Amniotic stem cell (primary cell): Measurements from ENCODE around the gene SH3GL1.
"Not testable (repeated sequence)": the region's sequence is repeated elsewhere in the genome, so short reads cannot be mapped to it uniquely, and the experiment has no call there.

Experiments used
- DNase-seq: peaks from one replicate; lab custom pipeline; 2025; lab: John Stamatoyannopoulos, UW

The SH3GL1 gene

DNA sequence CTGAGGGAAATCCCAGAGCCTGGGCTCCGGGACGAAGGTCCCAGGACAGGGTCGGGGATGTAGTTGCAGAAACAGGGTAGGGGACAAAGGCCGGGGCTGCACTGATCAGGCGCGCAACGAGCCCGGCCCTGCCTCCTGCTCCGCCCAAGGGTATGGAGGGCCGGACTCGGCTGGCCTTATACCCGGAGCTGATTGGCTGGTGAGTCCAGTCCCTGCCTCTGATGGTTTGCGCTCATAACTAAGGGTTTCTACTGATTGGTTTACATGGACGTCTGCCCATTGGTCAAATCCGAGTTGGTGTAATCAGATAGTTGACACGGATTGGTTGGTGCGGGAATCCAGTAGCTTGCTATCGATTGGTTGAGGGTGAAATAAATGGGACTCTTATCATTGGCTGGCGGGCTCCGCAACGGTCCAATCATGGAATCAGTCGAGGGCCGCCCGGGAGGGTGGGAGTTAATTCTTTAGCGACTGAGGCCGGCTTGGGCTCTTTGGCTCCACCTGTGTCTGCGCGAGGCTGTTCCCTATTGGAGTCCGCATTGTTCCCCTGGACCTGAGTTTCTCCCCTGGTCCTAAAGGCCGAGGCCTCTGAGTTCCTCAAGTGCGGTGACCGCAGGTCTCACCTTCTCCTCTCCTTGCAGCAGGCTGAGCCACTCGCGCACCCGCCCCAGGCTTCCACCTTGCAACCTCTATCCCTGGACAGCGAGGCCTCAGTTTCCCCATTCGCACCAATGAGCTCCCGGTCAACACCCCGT lies 57.6 kb downstream of the SH3GL1 start:
- DNase-seq, result peak; percentile 98

- DNase-seq, result no peak
Observed at GRCh38 chr19:4342314-4342614, 58.1 kb downstream of the SH3GL1 start.

DNA sequence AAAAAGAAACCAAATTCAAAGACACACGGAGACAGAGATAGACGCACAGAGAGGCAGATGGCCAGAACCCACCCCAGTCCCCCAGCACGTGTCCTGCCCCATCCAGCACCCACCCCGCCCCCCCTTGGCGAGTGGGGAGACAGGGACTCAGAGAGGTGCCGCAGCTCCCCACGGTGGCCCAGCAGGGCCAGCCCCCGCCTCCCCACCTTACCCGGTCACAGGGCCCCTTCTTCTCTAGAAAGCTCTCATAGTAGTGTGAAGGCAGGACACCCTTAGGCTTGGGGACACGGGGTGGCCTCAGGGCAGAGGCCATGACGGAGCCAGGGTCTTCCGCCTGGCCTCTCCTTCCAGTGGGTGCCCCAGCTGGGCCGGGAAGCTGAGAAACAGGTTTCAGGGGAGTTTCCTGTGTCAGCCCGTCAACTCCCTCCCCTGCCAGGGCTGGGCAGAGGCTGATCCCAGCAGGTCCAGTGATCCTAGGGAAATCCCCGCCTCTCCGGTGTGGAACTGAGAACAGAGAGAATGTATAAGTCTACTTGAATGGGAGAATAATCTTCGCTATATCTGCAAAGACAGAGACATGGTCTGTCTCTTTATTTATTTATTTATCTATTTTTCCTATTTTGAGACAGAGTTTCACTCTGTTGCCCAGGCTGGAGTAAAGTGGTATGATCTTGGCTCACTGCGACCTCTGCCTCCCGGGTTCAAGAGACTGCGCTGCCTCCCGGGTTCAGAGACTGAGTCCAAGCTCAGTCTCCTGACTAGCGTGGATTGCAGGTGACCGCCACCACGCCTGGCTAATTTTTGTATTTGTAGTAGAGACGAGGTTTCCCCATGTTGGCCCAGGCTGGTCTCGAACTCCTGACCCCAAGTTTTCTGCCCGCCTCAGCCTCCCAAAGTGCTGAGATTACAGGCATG lies 61.6 kb downstream of the SH3GL1 start, which contains the start of gene STAP2:
Gene STAP2 (minus strand): TSS at position 387 of the 915 bp plus-strand sequence. CDS start 74 bp downstream, at position 313.
- no peak for DNase-seq

GRCh38 chr19:4337906-4338440 lies 62.4 kb downstream of the SH3GL1 start:
- no peak for DNase-seq

DNA sequence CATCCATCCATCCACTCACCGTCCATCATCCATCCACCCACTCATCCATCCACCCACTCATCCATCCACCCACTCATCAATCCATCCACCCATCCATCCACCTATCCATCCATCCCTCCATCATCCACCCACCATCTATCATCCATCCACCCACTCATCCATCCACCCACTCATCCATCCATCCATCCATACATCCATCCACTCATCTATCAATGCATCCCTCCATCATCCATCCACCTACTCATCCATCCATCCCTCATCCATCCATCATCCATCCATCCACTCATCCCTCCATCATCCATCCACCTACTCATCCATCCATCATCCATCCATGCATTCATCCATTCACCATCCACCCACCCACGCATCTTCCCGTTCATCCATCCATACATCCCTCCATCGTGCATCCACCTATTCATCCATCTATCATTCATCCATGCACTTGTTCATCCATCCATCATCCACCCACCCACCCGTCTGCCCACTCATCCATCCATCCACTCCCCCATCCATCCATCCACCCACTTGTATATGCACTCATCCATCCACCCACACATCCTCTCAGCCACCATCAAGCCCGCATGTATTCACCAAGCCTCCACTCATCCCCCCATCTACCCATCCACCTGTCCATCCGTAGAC lies 65.3 kb downstream of the SH3GL1 start:
- DNase-seq, result no peak

- DNase-seq, result no peak
Observed at GRCh38 chr19:4329858-4330257, 70.5 kb downstream of the SH3GL1 start.

DNA sequence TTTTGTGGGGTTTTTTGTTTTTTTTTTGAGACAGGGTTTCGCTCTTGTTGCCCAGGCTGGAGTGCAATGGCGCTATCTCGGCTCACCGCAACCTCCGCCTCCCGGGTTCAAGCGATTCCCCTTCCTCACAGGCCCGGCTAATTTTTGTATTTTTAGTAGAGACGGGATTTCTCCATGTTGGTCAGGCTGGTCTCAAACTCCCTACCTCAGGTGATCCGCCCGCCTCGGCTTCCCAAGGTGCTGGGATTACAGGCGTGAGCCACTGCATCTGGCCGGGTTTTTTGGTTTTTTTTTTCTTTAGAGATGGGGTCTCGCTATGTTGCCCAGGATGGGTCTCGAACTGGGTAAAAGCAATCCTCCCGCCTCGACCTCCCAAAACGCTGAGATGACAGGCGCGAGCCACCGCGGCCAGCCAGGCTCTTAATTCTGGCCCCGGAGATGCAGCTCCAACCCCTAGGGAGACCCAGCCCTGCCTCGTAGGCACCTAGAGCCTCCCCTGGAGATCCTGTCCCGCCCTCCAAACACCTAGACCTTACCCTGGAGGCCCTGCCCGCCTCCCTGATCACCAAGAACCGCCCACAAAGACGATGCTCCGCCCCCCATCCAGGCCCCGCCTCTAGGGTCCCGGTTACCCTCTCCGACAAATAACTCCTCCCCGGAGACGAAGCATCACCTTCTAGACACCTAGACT lies 71.2 kb downstream of the SH3GL1 start:
- DNase-seq, result not testable (repeated sequence)

DNA sequence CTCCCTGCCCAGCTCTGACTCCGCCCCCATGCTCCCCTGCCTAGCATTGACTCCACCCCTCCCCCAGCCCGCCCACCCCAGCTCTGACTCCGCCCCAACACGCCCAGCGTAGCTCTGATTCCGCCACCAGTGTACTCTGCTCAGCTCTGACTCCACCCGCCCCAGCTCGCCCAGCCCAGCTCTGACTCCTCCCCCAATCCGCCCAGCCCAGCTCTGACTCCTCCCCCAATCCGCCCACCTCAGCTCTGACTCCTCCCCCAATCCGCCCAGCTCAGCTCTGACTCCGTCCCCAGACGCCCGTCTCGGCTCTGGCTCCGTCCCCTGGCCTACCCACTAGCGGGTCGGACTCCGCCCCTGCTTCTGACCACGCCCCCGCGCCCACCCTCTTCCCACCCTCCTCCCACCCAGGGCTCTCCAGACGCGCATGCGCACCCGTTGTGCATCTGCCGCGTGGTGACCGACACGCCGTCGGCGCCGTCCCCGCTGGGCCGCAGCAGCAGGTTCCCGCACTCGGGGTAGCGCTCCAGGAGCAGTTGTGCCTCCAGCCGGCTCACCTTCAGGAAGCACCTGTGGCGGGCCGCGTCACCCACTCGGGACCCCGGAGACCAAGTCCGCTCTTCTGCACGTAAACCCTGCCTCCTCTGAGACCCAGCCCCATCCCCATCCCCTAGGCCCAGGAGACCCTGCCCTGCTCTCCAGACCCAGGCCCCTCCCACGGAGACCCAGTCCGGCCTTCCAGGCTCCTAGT lies 71.9 kb downstream of the SH3GL1 start:
- DNase-seq, result peak; percentile 93

GRCh38 chr19:4327877-4328242 lies 72.5 kb downstream of the SH3GL1 start:
- DNase-seq, result no peak

DNA sequence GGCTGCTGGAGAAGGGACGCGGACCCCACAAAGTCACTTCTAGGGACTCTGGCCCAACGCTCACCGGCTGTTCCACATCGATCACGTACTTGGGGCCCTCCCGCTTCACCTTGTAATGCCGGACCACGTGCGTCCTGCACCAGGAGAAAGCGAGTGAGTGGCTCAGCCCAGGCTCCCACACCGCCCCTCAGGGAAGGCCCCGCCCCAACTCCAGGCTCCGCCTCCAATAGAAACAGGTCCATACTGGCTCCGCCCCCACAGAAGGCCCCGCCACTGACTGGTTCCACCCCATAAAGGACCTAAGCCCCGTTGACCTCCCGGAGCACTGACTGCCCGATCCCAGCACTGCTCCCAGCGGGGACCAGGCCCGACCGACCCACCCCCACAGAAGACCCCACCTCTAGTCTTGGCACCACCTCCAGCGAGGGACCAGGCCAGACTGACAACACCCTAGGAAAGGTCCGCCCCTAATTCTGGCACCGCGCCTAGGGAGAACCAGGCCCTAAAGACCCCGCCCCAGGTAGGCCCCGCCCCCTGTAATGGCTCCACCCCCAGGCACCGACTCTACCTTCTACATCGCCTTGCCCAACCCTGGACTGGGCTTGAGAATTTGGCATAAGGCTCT lies 73.0 kb downstream of the SH3GL1 start:
- DNase-seq, result no peak

DNA sequence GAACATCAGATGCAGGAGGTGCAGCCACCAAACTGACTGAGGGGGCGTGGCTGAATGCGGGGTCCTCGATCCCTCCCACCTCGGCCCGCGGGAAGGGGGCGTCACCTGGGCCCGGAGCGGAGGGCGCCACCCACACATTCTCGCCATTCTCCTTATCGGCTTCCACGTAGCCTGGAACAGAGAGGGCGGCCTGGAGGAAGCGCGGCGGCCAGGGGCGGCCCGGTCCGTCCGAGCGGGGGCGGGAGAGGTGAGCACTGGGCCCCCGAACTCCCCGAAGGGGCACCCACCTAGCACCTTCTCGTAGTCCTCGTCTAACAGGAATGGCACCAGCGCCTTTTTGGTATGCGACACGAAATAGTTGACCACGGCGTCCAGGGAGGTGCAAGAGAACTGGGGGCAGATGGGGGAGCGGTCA lies 73.5 kb downstream of the SH3GL1 start:
- DNase-seq, result no peak

DNA sequence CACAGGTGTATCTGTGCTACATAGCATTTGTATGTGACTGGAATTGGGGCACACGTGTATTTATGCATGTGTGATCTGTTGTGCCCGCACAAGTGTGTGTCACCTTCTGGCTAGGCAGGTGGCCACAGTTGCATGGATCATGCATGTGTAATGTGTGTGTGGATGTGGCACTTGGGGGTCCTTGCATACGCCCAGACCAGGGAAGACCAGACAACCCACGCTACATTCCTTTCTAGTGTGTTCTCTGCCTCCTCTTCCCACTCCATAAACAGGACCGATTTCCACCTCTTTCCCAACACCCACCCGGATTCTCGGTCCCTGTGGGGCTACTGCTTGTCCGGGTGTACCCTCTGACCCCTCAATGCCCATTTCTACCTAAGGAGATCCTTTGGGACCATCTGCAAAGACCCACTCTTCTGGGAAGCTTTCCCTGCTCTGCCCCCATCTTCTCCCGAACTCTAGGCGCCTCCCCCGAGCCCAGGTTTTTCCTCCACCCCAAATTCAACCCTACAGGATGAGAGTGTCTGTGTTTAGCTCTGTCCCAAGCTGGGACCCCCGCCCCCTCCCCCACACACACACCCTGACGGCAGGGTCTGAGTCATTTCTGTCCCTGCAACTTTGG lies 74.0 kb downstream of the SH3GL1 start:
- no peak for DNase-seq

- no peak for DNase-seq
Observed at GRCh38 chr19:4324228-4324627, 76.1 kb downstream of the SH3GL1 start.

DNA sequence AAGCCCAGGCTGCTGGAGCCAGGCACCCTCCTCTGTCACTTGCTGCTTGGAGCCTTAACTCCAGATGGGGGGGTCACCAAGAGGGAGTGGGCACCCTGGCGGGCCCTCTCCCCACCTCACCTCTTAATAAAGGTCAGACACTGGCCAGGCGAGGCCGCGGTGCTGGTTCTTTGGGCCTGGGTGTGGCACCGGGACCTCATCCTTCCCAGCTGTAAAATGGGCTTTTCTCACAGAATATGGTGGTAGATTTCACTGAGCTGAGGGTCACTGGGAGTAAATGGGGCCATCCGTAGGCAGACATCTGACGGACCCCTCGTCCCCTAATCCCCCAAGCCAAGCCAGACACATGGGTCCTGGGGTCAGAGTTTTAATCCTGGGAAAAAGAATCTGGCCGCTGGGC lies 76.7 kb downstream of the SH3GL1 start:
- DNase-seq, result no peak

DNA sequence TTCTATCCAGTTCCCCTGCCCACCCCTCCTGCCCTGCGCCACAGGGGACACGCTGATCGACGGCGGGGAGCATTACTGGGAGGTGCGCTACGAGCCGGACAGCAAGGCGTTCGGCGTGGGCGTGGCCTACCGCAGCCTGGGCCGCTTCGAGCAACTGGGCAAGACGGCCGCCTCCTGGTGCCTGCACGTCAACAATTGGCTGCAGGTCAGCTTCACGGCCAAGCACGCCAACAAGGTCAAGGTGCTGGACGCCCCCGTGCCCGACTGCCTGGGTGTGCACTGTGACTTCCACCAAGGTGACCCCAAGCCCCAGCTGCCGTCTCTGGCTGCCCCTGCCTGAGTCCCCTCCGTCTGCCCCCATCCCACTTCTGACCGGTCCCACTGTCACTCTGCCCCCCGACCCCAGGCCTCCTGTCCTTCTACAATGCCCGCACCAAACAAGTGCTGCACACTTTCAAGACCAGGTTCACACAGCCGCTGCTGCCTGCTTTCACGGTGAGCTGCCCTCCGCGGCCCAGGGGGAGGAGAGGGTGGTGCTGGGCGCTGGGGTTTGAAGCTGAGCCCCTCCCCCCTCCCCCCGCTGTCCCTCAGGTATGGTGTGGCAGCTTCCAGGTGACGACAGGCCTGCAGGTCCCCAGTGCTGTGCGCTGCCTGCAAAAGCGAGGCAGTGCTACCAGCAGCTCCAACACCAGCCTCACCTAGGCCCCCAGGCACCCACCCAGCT lies 77.2 kb downstream of the SH3GL1 start:
- DNase-seq, result no peak

DNA sequence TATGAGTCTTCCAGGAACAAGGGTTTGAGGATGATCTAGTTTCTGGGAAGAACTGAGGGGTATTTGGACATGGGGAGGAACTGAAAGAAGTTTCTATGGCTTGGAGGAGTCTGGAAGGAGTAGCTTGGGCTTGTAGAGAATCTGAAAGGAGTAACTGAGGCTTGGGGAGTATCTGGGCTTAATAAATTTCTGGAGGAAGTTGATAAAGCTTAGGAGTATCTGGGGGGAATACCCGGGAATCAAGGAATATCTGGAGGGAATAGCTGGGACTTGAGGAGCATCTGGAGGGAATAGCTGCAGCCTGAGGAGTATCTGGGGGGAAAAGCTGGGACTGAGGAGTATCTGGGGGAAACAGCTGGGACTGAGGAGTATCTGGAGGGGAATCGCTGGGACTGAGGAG lies 79.9 kb downstream of the SH3GL1 start:
- no peak for DNase-seq

DNA sequence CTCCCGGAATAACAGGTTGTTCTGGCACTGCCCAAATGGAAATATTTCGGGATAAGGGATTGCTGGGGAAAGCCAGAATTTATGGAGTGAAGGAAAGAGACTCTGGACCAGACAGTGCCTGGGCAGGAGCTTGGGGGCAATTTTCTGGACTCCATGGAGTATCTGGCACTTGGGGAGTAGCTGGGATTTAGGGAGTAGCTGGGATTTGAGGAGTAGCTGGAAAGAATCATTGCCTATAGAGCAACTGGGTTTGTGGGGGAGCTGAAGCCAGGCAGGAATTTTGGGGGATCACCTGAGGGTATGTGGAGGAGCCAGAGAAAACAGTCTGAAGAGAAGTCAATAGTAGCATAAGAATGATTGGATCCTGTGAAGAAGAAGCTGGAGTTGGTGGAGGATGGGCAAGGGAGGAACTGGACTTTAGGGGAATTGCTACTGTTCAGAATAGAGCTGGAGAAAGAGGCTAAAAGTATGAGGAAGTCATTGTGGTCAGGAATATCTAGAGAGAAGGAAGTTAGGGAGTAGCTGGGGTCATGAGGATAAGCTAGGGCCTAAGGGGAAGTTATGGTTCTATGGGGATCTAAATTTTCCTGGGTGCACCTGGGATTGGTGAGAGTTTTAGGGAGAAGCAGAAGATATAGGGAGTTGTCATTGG lies 81.2 kb downstream of the SH3GL1 start:
- DNase-seq, result no peak

GRCh38 chr19:4318460-4318859 lies 81.9 kb downstream of the SH3GL1 start:
- no peak for DNase-seq

GRCh38 chr19:4316956-4317355 lies 83.4 kb downstream of the SH3GL1 start:
- DNase-seq, result no peak
